HCT116 (cell line): Measurements from ENCODE around the gene CDKL1. TPM values are rescaled to one million over a fixed set of nuclear protein-coding genes. Genes with fewer than 3 reads are reported as not detected.

ENCODE experiments used
- ATAC-seq: fragments of 200-7000 bp; cut with Tn5 transposase; 2 replicates; pipeline ENCODE4 v1.9.1; 2020; ENCODE audit warnings: mild to moderate bottlenecking, moderate library complexity
- BruUV-seq: library from RNA; stranded (reverse); fragments of 400-500 nt; replicated peaks from 2 replicates; lab custom pipeline; 2021; lab: Mats Ljungman, UMichigan
- CTCF ChIA-PET: fragments of 300-600 bp; sonication (Branson Sonifier 250); formaldehyde crosslinking; loops from one replicate; lab custom pipeline; 2021; ENCODE audit warnings: antibody characterized with exemption; lab: Charles Lee
- POLR2A ChIA-PET: fragments of 300-600, 350-600 bp; sonication (Branson Sonifier 250); formaldehyde crosslinking; loops from one replicate; lab custom pipeline; 2021; ENCODE audit warnings: antibody characterized with exemption; lab: Charles Lee
- RAD21 ChIA-PET, 2 experiments: fragments of 300-600 bp; sonication (Branson Sonifier 250); formaldehyde crosslinking; loops; one replicate each; lab custom pipeline; 2023; ENCODE audit warnings: low total read pairs in 2 of 2; ENCODE audit not compliant: uncharacterized antibody in 2 of 2, unreplicated experiment in 2 of 2, low non-redundant PET in 1 of 2; lab: Charles Lee
- DNase-seq: peaks from one replicate; pipeline ENCODE4 v3.0.0-alpha.2; 2010; ENCODE audit warnings: low read depth, low spot score
- H2AFZ ChIP-seq: fragments of 200-600 bp; shearing (Covaris generic), sonication (generic); 2 replicates; pipeline ENCODE4 v1.6.1; 2017; ENCODE audit warnings: low read depth, mixed run types, mixed read lengths, antibody characterized with exemption, low read length; ENCODE audit not compliant: poor library complexity, severe bottlenecking
- H3K27ac ChIP-seq: 2 replicates; pipeline ENCODE4 v1.5.1; 2012; ENCODE audit warnings: low read depth, low read length
- H3K27me3 ChIP-seq: fragments of 200-600 bp; sonication (generic); 2 replicates; pipeline ENCODE4 v1.6.1; 2016; ENCODE audit warnings: mixed run types, low read length, mixed read lengths; ENCODE audit not compliant: insufficient read depth
- H3K36me3 ChIP-seq, 2 experiments: fragments of 200-500 bp in 1 of 2; fragments of 200-600 bp in 1 of 2; sonication (Bioruptor generic) in 1 of 2; sonication (generic) in 1 of 2; 2 replicates each; pipeline versions ENCODE4 v1.5.1 to v1.6.1; 2014 to 2016; ENCODE audit warnings: low read length in 2 of 2, inconsistent platforms in 1 of 2, mixed read lengths in 1 of 2, mixed run types in 1 of 2; ENCODE audit not compliant: insufficient read depth in 2 of 2, control insufficient read depth in 1 of 2
- H3K4me1 ChIP-seq, 2 experiments: fragments of 200-600 bp in 1 of 2; sonication (generic) in 1 of 2; 2 replicates each; pipeline versions ENCODE4 v1.5.1 to v1.6.1; 2012 to 2017; ENCODE audit warnings: low read length in 2 of 2, inconsistent platforms in 1 of 2, mild to moderate bottlenecking in 1 of 2, mixed read lengths in 1 of 2, mixed run types in 1 of 2, moderate library complexity in 1 of 2; ENCODE audit not compliant: insufficient read depth in 2 of 2, control insufficient read depth in 1 of 2
- H3K4me2 ChIP-seq: fragments of 200-600 bp; sonication (generic); 2 replicates; pipeline ENCODE4 v1.6.1; 2017; ENCODE audit warnings: mixed run types, low read length, mixed read lengths
- H3K4me3 ChIP-seq, 2 experiments: fragments of 200-600 bp in 1 of 2; sonication (generic) in 1 of 2; replicated peaks in 1 of 2; 2 replicates each; pipeline ENCODE4 v1.5.1; 2011 to 2016; ENCODE audit warnings: low read length in 2 of 2, control low read depth in 1 of 2, low read depth in 1 of 2, mild to moderate bottlenecking in 1 of 2, mixed read lengths in 1 of 2, mixed run types in 1 of 2
- H3K79me2 ChIP-seq: fragments of 200-600 bp; sonication (generic); 2 replicates; pipeline ENCODE4 v1.6.1; 2017; ENCODE audit warnings: mild to moderate bottlenecking, mixed run types, low read length, moderate library complexity, mixed read lengths; ENCODE audit not compliant: insufficient read depth
- H3K9ac ChIP-seq: fragments of 200-600 bp; sonication (generic); 2 replicates; pipeline ENCODE4 v1.6.1; 2016; ENCODE audit warnings: low read length, mixed read lengths
- H3K9me2 ChIP-seq: fragments of 200-600 bp; sonication (generic), shearing (Covaris generic); 2 replicates; pipeline ENCODE4 v1.6.1; 2017; ENCODE audit warnings: mixed run types, mild to moderate bottlenecking, moderate library complexity; ENCODE audit not compliant: insufficient read depth
- H3K9me3 ChIP-seq, 2 experiments: fragments of 200-500 bp in 1 of 2; fragments of 200-600 bp in 1 of 2; sonication (Bioruptor generic) in 1 of 2; sonication (generic) in 1 of 2; 2 replicates each; pipeline ENCODE4 v1.6.1; 2014 to 2017; ENCODE audit warnings: low read length in 2 of 2, mixed read lengths in 2 of 2, inconsistent platforms in 1 of 2, low read depth in 1 of 2, mild to moderate bottlenecking in 1 of 2, mixed run types in 1 of 2, moderate library complexity in 1 of 2; ENCODE audit not compliant: control insufficient read depth in 1 of 2, insufficient read depth in 1 of 2
- H4K20me1 ChIP-seq: fragments of 200-600 bp; sonication (generic), shearing (Covaris generic); 2 replicates; pipeline ENCODE4 v1.6.1; 2017; ENCODE audit warnings: mixed run types, mild to moderate bottlenecking, moderate library complexity; ENCODE audit not compliant: insufficient read depth
- CBX3 ChIP-seq: IDR thresholded peaks from 2 replicates; pipeline ENCODE4 v1.6.1; 2012; ENCODE audit warnings: low read depth
- CEBPB ChIP-seq: IDR thresholded peaks from 2 replicates; pipeline ENCODE4 v1.6.1; 2012; ENCODE audit warnings: low read depth
- CTCF ChIP-seq, 3 experiments: fragments of 200-600 bp in 1 of 3; sonication (generic) in 1 of 3; IDR thresholded peaks in 2 of 3; conservative IDR thresholded peaks in 1 of 3; 2 replicates each; pipeline ENCODE4 v1.5.1; 2012 to 2017; ENCODE audit warnings: low read depth in 2 of 3, low read length in 2 of 3, antibody characterized with exemption in 1 of 3, borderline replicate concordance in 1 of 3, control low read depth in 1 of 3, mild to moderate bottlenecking in 1 of 3, mixed read lengths in 1 of 3, mixed run types in 1 of 3, moderate library complexity in 1 of 3; ENCODE audit not compliant: insufficient read depth in 1 of 3
- ELF1 ChIP-seq: IDR thresholded peaks from 2 replicates; pipeline ENCODE4 v1.6.1; 2012; ENCODE audit warnings: low read depth, borderline replicate concordance
- FOSL1 ChIP-seq: IDR thresholded peaks from 2 replicates; pipeline ENCODE4 v1.6.1; 2012; ENCODE audit warnings: low read depth
- JUND ChIP-seq: IDR thresholded peaks from 2 replicates; pipeline ENCODE4 v1.6.1; 2012
- MAX ChIP-seq: IDR thresholded peaks from 2 replicates; pipeline ENCODE4 v1.6.1; 2012
- RAD21 ChIP-seq: IDR thresholded peaks from 2 replicates; pipeline ENCODE4 v1.6.1; 2012; ENCODE audit warnings: low read depth, mild to moderate bottlenecking
- SIN3A ChIP-seq: IDR thresholded peaks from 2 replicates; pipeline ENCODE4 v1.6.1; 2012; ENCODE audit warnings: low read depth
- SP1 ChIP-seq: IDR thresholded peaks from 2 replicates; pipeline ENCODE4 v1.6.1; 2012; ENCODE audit warnings: low read depth
- SRF ChIP-seq: IDR thresholded peaks from 2 replicates; pipeline ENCODE4 v1.6.1; 2012; ENCODE audit warnings: low read depth
- YY1 ChIP-seq: IDR thresholded peaks from 2 replicates; pipeline ENCODE4 v1.6.1; 2011; ENCODE audit warnings: low read length, low read depth, moderate library complexity, mild to moderate bottlenecking; ENCODE audit not compliant: insufficient replicate concordance; ENCODE audit errors: extremely low read depth
- ZFX ChIP-seq: fragments of 450-650 bp; IDR thresholded peaks from 2 replicates; pipeline ENCODE4 v1.6.1; 2017
- intact Hi-C: fragments of 100-400 bp; cut with micrococcal nuclease; formaldehyde crosslinking; loops from 2 replicates; pipeline ENCODE4 v1.10.0; 2022
- total RNA-seq: library from RNA; stranded (reverse); gene quantifications from one replicate; pipeline ENCODE4 v1.2.1, GENCODE V29; 2021; ENCODE audit not compliant: unreplicated experiment
- TF ChIP-seq, protein P1 (sequence below): IDR thresholded peaks from 2 replicates; pipeline ENCODE4 v1.6.1; 2012; ENCODE audit warnings: low read depth

The CDKL1 gene
- total RNA-seq, 1 experiment from 2014 or later = 7.1 TPM

DNA sequence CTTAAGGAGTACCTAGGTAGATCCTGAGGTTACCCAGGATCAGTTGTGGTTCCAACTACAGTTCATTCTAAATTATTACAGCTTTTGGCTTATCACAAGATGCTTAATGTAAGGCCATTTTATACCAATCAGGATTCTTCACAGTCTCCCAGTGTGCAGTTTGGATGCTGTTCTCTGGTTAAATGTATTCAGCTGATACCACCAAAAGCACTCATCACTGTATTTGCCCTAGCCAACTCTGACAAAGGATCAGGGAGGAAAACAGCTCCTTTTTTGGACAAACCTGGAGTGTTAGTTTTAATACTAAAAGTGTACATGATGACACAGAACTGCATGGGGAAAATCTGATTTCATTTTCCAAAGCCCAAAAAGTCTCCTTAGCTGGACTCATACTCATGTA lies 65.1 kb downstream of the CDKL1 start (continued):
- TF ChIP-seq CTCF (IDR thresholded peaks at IDR 0.05 in 2 of 3, conservative IDR thresholded peaks at IDR 0.05 in 1 of 3; ENCODE audit: borderline replicate concordance in 1 of 3, insufficient read depth in 1 of 3, low read depth in 2 of 3, low read length in 2 of 3) (no peak), JUND (no peak), MAX (no peak), RAD21 (no peak), ELF1 (no peak), ZFX (no peak)

DNA sequence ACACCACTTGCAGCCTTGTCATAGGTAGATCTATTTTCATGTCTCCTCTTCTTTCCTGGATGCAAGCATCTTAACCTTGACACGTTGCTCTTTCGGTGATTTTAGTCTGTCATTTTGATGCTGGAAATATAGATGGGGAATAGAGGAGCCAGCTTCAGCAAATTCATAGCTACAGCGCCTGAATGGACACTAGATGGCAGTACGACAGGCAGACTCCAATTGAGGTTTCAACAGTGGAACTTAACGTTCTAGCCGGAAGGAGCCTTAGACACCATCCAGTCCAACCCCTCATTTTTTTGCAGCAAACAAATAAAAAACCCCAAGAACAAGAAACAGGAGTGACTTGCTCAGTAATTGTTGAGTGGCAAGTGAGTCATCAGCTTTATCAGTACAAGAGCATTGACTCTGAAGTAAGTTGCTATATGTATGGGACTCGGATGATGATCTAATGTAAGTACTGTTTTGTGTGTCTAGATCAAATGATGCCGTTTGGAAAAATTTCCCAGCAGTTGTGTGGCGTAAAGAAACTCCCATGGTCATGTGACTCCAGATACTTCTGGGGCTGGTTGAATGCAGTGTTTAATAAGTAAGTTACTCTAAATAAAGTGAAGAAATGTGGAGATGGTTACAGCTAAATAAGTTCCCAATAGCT lies 75.5 kb downstream of the CDKL1 start:
- BruUV-seq = no TSS peak
- no peak; the same call in 1 of the 2 replicates for TF ChIP-seq SRF
- TF ChIP-seq YY1 = peak; percentile 22
- peak; percentile 69 for TF ChIP-seq CEBPB
- peak; percentile 30 for TF ChIP-seq MAX
- peak; percentile 74 for TF ChIP-seq RAD21
- no peak for TF ChIP-seq SIN3A
- no peak for TF ChIP-seq SP1
- TF ChIP-seq CTCF (IDR thresholded peaks at IDR 0.05 in 2 of 3, conservative IDR thresholded peaks at IDR 0.05 in 1 of 3; ENCODE audit: borderline replicate concordance in 1 of 3, insufficient read depth in 1 of 3, low read depth in 2 of 3, low read length in 2 of 3) = peak; percentile 83 to 96 (median 95)
- TF ChIP-seq FOSL1 = peak; percentile 46
- TF ChIP-seq CBX3 = peak; percentile 72
- TF ChIP-seq, protein P1, sequence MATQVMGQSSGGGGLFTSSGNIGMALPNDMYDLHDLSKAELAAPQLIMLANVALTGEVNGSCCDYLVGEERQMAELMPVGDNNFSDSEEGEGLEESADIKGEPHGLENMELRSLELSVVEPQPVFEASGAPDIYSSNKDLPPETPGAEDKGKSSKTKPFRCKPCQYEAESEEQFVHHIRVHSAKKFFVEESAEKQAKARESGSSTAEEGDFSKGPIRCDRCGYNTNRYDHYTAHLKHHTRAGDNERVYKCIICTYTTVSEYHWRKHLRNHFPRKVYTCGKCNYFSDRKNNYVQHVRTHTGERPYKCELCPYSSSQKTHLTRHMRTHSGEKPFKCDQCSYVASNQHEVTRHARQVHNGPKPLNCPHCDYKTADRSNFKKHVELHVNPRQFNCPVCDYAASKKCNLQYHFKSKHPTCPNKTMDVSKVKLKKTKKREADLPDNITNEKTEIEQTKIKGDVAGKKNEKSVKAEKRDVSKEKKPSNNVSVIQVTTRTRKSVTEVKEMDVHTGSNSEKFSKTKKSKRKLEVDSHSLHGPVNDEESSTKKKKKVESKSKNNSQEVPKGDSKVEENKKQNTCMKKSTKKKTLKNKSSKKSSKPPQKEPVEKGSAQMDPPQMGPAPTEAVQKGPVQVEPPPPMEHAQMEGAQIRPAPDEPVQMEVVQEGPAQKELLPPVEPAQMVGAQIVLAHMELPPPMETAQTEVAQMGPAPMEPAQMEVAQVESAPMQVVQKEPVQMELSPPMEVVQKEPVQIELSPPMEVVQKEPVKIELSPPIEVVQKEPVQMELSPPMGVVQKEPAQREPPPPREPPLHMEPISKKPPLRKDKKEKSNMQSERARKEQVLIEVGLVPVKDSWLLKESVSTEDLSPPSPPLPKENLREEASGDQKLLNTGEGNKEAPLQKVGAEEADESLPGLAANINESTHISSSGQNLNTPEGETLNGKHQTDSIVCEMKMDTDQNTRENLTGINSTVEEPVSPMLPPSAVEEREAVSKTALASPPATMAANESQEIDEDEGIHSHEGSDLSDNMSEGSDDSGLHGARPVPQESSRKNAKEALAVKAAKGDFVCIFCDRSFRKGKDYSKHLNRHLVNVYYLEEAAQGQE = no peak
- TF ChIP-seq ELF1 = peak; percentile 14; the same call in 1 of the 2 replicates
- peak overlapping the region; percentile 67 for H2AFZ ChIP-seq

More for the DNA sequence above, 75.5 kb downstream of the CDKL1 start:
- RAD21 ChIA-PET = interaction anchor here in 1 of 2 experiments (0.6 to 1.1 kb wide), 4 partner anchors 9 to 455 kb away, joined by 3 to 4 read pairs (median 4); partner anchors contain the start of genes DMAC2L, L2HGDH and MAP4K5
- Histone ChIP-seq H3K9me2 (no peaks in the 10 kb centered on the region), H3K27me3 (no peaks in the 10 kb centered on the region), H4K20me1 (no peaks in the 10 kb centered on the region), H3K4me2 (peak overlapping the region; percentile 52), H3K79me2 (0 out of 2 replicates have a peak, but pooled peaks cover 3% of the 10 kb centered on the region), H3K4me1 (peaks cover 5 to 10% of the 10 kb centered on the region in 2 experiments), H3K36me3 (peaks cover 4 to 7% of the 10 kb centered on the region in 2 experiments; a peak in 1 of 4 replicates), H3K27ac (peak overlapping the region; percentile 21; the same call in 1 of the 2 replicates), H3K4me3 (peak overlapping the region; percentile 10 to 16), H3K9ac (peak overlapping the region; percentile 29), H3K9me3 (no peaks in the 10 kb centered on the region)
- POLR2A ChIA-PET = interaction anchor here (1.5 to 1.6 kb wide), 2 partner anchors 9 to 211 kb away, joined by 3 to 7 read pairs; partner anchors contain the start of genes DMAC2L, L2HGDH and MAP4K5
- intact Hi-C loops = loop anchor here (1.0 to 5.0 kb wide), 3 partner anchors 76 to 457 kb away; partner anchors contain the start of genes CDKL1 and MAP4K5
- peak; percentile 98 for ATAC-seq
- peak; percentile 83 for DNase-seq
- CTCF ChIA-PET = interaction anchor here (0.7 to 2.4 kb wide), 24 partner anchors 9 to 539 kb away, joined by 3 to 18 read pairs (median 4); partner anchors contain the start of genes CDKL1, DMAC2L, L2HGDH and MAP4K5
